IPS DF 6.9 (cell line): ENCODE measurements around the gene ABCA9.
"Not testable (repeated sequence)": the region's sequence is repeated elsewhere in the genome, so short reads cannot be mapped to it uniquely, and the experiment has no call there.

Source experiments
- DNase-seq: peaks from one replicate; pipeline ENCODE4 v3.0.0-alpha.2; 2013; ENCODE audit warnings: low read depth, low spot score
- H3K27ac ChIP-seq: one replicate; pipeline ENCODE4 v1.5.1; 2013; ENCODE audit warnings: low read length, control low read depth
- H3K27me3 ChIP-seq: 2 replicates; pipeline ENCODE4 v1.6.1; 2013; ENCODE audit warnings: mild to moderate bottlenecking, low read length; ENCODE audit not compliant: control insufficient read depth, insufficient read depth
- H3K36me3 ChIP-seq: 2 replicates; pipeline ENCODE4 v1.6.1; 2013; ENCODE audit warnings: low read length; ENCODE audit not compliant: control insufficient read depth, insufficient read depth
- H3K4me1 ChIP-seq: 2 replicates; pipeline ENCODE4 v1.6.1; 2013; ENCODE audit warnings: low read length; ENCODE audit not compliant: control insufficient read depth, insufficient read depth
- H3K4me3 ChIP-seq: 2 replicates; pipeline ENCODE4 v1.5.1; 2013; ENCODE audit warnings: mild to moderate bottlenecking, low read length
- H3K9me3 ChIP-seq: 2 replicates; pipeline ENCODE4 v1.6.1; 2013; ENCODE audit warnings: low read length, inconsistent platforms; ENCODE audit not compliant: control insufficient read depth, insufficient read depth
- WGBS: extraction: QIAGEN DNeasy Blood & Tissue Kit; methylation state at CpG from one replicate; pipeline ENCODE4 v1.1.7; 2013; ENCODE audit warnings: mixed read lengths, missing lambda C conversion rate; ENCODE audit not compliant: insufficient read length, insufficient coverage; 5-methylcytosine and 5-hydroxymethylcytosine counted together

ABCA9 gene

DNA sequence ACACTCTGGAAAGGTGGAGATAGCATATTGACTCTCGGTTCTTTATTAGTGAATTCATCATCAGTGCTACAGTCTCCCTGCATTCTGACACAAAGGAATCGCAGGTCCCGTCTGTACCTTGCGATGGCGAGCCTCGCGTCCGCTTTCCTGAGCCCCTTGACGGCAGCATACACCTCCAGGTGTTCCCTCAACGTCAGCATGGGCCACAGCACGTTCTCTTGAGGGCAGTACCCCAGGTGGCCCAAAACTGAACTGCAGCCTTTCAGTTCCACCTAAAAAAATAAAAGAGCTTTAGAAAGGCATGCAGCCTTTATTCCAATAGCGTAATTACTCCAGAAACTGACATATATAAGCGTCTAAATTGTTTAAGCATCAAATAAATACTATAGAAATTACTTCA, 24.2 kb upstream of the ABCA9 start:
- Histone ChIP-seq H3K27me3 (no peaks in the 10 kb centered on the region), H3K27ac (no peak overlapping the region), H3K4me3 (no peak overlapping the region), H3K4me1 (no peaks in the 10 kb centered on the region), H3K9me3 (no peaks in the 10 kb centered on the region), H3K36me3 (no peaks in the 10 kb centered on the region)
- WGBS: no CpG with 5 or more reads among the region's 13 CpGs
- DNase-seq: peak; percentile 57

GRCh38 chr17:69082696-69083095, 22.0 kb upstream of the ABCA9 start:
- Histone ChIP-seq H3K36me3 (no peaks in the 10 kb centered on the region), H3K27ac (no peak overlapping the region), H3K27me3 (no peaks in the 10 kb centered on the region), H3K9me3 (no peaks in the 10 kb centered on the region), H3K4me1 (no peaks in the 10 kb centered on the region), H3K4me3 (no peak overlapping the region)
- no peak for DNase-seq
- no CpG with 5 or more reads among the region's 2 CpGs for WGBS

DNA sequence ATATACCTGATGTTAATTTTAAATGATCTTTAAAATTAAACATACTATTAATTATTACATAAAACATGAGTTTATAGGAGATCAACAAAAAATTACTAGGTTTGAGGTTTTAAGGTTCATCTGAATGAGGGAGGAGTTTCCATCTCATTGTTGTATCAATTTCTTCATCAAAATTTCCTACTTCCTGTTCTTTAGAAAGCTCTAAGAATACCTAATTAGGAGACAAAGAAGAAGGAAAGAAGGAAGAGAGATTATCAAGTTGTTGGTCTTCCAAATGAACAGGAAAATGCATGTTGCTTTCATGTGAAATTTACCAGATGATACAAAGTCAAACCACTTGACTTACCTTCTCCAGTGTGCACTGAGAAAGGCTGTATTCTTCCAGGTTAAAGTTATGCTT, 18.1 kb upstream of the ABCA9 start:
- no peaks in the 10 kb centered on the region for H3K4me1 ChIP-seq
- no peaks in the 10 kb centered on the region for H3K9me3 ChIP-seq
- no peak for DNase-seq
- H3K4me3 ChIP-seq: no peak overlapping the region
- H3K27ac ChIP-seq: no peak overlapping the region
- no peaks in the 10 kb centered on the region for H3K27me3 ChIP-seq
- no peaks in the 10 kb centered on the region for H3K36me3 ChIP-seq

GRCh38 chr17:69075823-69076222, 15.1 kb upstream of the ABCA9 start:
- Histone ChIP-seq H3K27ac (no peak overlapping the region), H3K9me3 (no peaks in the 10 kb centered on the region), H3K4me3 (no peak overlapping the region), H3K4me1 (no peaks in the 10 kb centered on the region), H3K36me3 (no peaks in the 10 kb centered on the region), H3K27me3 (no peaks in the 10 kb centered on the region)
- DNase-seq: no peak

DNA sequence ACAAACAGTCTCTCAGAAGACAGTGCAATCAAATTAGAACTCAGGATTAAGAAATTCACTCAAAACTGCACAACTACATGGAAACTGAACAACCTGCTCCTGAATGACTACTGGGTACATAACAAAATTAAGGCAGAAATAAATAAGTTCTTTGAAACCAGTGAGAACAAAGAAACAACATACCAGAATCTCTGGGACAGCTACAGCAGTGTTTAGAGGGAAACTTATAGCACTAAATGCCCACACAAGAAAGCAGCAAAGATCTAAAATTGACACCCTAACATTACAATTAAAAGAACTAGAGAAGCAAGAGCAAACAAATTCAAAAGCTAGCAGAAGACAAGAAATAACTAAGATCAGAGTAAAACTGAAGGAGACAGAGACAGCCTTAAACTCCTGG, 12.7 kb upstream of the ABCA9 start:
- H3K27ac ChIP-seq, H3K9me3 ChIP-seq, H3K4me1 ChIP-seq, DNase-seq, H3K4me3 ChIP-seq, H3K27me3 ChIP-seq, H3K36me3 ChIP-seq: not testable (repeated sequence)

DNA sequence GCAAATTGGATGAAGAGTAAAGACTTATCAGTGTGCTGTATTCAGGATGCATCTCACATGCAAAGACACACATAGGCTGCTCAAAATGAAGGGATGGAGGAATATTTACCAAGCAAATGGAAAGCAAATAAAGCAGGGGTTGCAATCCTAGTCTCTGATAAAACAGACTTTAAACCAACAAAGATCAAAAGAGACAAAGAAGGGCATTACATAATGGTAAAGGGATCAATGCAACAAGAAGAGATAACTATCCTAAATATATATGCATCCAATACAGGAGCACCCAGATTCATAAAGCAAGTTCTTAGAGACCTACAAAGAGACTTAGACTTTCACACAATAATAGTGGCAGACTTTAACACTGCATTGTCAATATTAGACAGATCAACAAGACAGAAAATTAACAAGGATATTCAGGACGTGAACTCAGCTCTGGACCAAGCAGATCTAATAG, 12.1 kb upstream of the ABCA9 start:
- not testable (repeated sequence) for H3K36me3 ChIP-seq, H3K4me3 ChIP-seq, H3K9me3 ChIP-seq, H3K4me1 ChIP-seq, H3K27me3 ChIP-seq, H3K27ac ChIP-seq, DNase-seq
- WGBS: no CpG with 5 or more reads among the region's 1 CpG

- no CpG with 5 or more reads among the region's 4 CpGs for WGBS
- DNase-seq, H3K27ac ChIP-seq, H3K9me3 ChIP-seq, H3K36me3 ChIP-seq, H3K27me3 ChIP-seq, H3K4me1 ChIP-seq, H3K4me3 ChIP-seq: not testable (repeated sequence)
These were observed 10.5 kb upstream of the ABCA9 start for GRCh38 chr17:69071233-69071586.

- H3K4me1 ChIP-seq, H3K9me3 ChIP-seq, DNase-seq, H3K27me3 ChIP-seq, H3K4me3 ChIP-seq, H3K27ac ChIP-seq, H3K36me3 ChIP-seq: not testable (repeated sequence)
- WGBS: no CpG with 5 or more reads among the region's 12 CpGs
These were observed 9.9 kb upstream of the ABCA9 start for GRCh38 chr17:69070378-69071232.

DNA sequence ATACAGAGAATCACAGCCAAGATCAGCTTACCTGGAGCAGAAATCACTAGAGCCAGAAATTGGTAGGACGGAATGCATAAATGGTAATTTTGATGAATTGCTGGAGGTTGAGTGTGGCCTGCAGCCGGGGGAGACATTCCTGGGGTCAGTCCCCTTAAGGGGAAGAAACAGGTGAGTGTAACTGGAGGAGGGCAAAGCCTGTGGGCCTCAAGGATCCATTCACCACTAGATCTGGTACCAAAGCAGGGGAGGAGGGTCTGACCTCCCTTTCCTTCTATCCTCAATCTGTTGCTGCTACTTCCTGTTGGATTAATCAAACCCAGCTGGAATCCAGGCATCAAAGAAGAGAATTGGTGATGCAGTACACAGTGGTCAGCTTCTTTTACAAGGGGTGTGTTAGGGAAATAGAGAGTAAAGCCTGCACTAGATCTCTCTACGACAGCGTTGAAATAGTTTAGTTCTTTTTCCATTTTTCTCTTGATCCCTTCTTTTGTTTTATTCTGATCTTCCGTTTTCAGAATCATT, 8.6 kb upstream of the ABCA9 start:
- Histone ChIP-seq H3K4me1 (peaks cover 2% of the 10 kb centered on the region), H3K9me3 (no peaks in the 10 kb centered on the region), H3K36me3 (no peaks in the 10 kb centered on the region), H3K27me3 (no peaks in the 10 kb centered on the region), H3K4me3 (no peak overlapping the region), H3K27ac (no peak overlapping the region)
- no peak for DNase-seq
- WGBS: no CpG with 5 or more reads among the region's 5 CpGs

- WGBS: no CpG with 5 or more reads among the region's 4 CpGs
- DNase-seq: no peak
- Histone ChIP-seq H3K36me3 (no peaks in the 10 kb centered on the region), H3K4me3 (no peak overlapping the region), H3K9me3 (no peaks in the 10 kb centered on the region), H3K27me3 (no peaks in the 10 kb centered on the region), H3K4me1 (peaks cover 2% of the 10 kb centered on the region), H3K27ac (no peak overlapping the region)
These were observed 6.7 kb upstream of the ABCA9 start for GRCh38 chr17:69067274-69068047.

DNA sequence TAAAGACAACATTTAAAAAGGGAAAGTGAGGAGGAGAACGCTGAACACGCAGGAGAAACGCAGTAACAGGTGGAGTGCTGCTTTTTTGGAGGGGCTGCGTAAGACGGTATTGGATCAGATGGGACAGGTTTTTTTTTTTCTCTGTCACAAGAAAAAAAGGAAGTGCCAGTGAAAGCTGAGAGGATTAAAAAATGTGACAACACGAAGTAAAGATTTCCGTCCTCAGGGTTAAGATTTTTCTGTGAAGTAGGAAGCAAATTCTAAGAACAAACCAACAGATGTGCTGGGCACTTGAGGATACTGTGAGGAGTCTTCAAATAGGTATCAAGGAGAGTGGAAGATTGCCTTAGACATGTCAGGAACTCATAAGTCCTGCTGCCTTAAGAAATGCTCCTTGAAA, 5.8 kb upstream of the ABCA9 start:
- H3K27ac ChIP-seq: no peak overlapping the region
- DNase-seq: no peak
- H3K4me3 ChIP-seq: no peak overlapping the region
- peaks cover 2% of the 10 kb centered on the region for H3K4me1 ChIP-seq
- no peaks in the 10 kb centered on the region for H3K9me3 ChIP-seq
- no peaks in the 10 kb centered on the region for H3K36me3 ChIP-seq
- H3K27me3 ChIP-seq: no peaks in the 10 kb centered on the region
- no CpG with 5 or more reads among the region's 7 CpGs for WGBS
